ENCODE results near the gene KRT36. TPM values are rescaled to one million over a fixed set of nuclear protein-coding genes. Genes with fewer than 3 reads are reported as not detected.

KRT36 gene
- total and polyA plus RNA-seq, 2 of the 8 experiments (the other 6 are each of a cell fraction or from before 2014, with no cell fraction given), result not detected

GRCh38 chr17:41483991-41484826 lies 5.5 kb downstream of the KRT36 start:
- Histone ChIP-seq H2BK20ac (ENCODE audit: low read length) (no peak overlapping the region), H4K91ac (replicated peaks; ENCODE audit: insufficient read length, low read length) (no peak overlapping the region), H3K79me2 (ENCODE audit: control insufficient read depth in 1 of 2, insufficient read depth in 2 of 2, low read length in 2 of 2) (no peaks in the 10 kb centered on the region), H3K79me1 (ENCODE audit: low read depth, low read length) (no peaks in the 10 kb centered on the region), H3K27me3 (replicated peaks in 1 of 4; ENCODE audit: control insufficient read depth in 3 of 4, extremely low read depth in 1 of 4, insufficient read depth in 3 of 4, low read length in 3 of 4) (peaks cover 0 to 12% (median 6%) of the 10 kb centered on the region in 4 experiments; a peak in 6 of 7 replicates), H3K23ac (ENCODE audit: insufficient read length) (no peak overlapping the region), H3K4ac (replicated peaks; ENCODE audit: insufficient read length, low read depth, low read length) (no peak overlapping the region), H4K20me1 (replicated peaks in 1 of 2; ENCODE audit: control insufficient read depth in 1 of 2, insufficient read depth in 2 of 2, low read length in 2 of 2) (no peaks in the 10 kb centered on the region), H4K5ac (ENCODE audit: insufficient read length, low read depth, low read length) (no peak overlapping the region), H3K4me1 (replicated peaks in 1 of 4; ENCODE audit: control insufficient read depth in 3 of 4, insufficient read depth in 4 of 4, low read length in 3 of 4) (no peaks in the 10 kb centered on the region; a peak in 2 of 7 replicates), H2BK5ac (ENCODE audit: low read depth, low read length) (no peak overlapping the region), H3K27ac (ENCODE audit: low read depth, low read length) (no peak overlapping the region), H2AK5ac (ENCODE audit: low read depth, low read length) (no peak overlapping the region), H3K23me2 (ENCODE audit: low read depth, low read length) (no peaks in the 10 kb centered on the region), H3K9me3 (ENCODE audit: insufficient read depth in 2 of 2, low read depth in 1 of 2, low read length in 1 of 2) (no peaks in the 10 kb centered on the region), H3K4me2 (ENCODE audit: insufficient read depth in 1 of 2, low read depth in 2 of 2, low read length in 2 of 2) (no peak overlapping the region), H3K9ac (replicated peaks in 1 of 4; ENCODE audit: extremely low read depth in 1 of 4, low read depth in 3 of 4, low read length in 3 of 4) (no peak overlapping the region), H3K14ac (ENCODE audit: insufficient read length) (no peak overlapping the region), H4K8ac (ENCODE audit: extremely low read depth, insufficient read depth, low read length) (no peak overlapping the region), H2BK120ac (replicated peaks; ENCODE audit: low read depth, low read length) (no peak overlapping the region), H2BK15ac (ENCODE audit: low read length) (no peak overlapping the region), H3K18ac (ENCODE audit: extremely low read depth, low read length) (no peak overlapping the region), H2AFZ (ENCODE audit: low read length) (no peak overlapping the region), H3K4me3 (ENCODE audit: extremely low read depth in 1 of 4, insufficient read depth in 2 of 4, low read depth in 3 of 4, low read length in 4 of 4) (no peak overlapping the region), H3K56ac (replicated peaks; ENCODE audit: insufficient read length, low read depth, low read length) (no peak overlapping the region), H3K36me3 (ENCODE audit: control insufficient read depth in 2 of 4, insufficient read depth in 4 of 4, low read length in 3 of 4) (no peaks in the 10 kb centered on the region), H2BK12ac (ENCODE audit: low read depth, low read length) (no peak overlapping the region)
- FAIRE-seq (no peak), DNase-seq (ENCODE audit: low read depth in 1 of 2, low spot score in 2 of 2) (no peak)
- WGBS, 2 experiments (ENCODE audit: extremely low coverage in 1 of 2, insufficient coverage in 1 of 2, insufficient read length in 1 of 2, insufficient replicate concordance in 2 of 2, low coverage in 1 of 2, low lambda C conversion rate in 2 of 2, missing lambda C conversion rate in 1 of 2), result 89% methylated on average over 7 of the region's 7 CpGs; no CpG with 5 or more reads in 1 of the 2 experiments
- CTCF ChIA-PET (ENCODE audit: partially characterized antibody), result interaction anchor here (0.6 to 33.9 kb wide), 20 partner anchors 9 to 1121 kb away, joined by 3 to 427 read pairs (median 4); partner anchors contain the start of gene KRT36
- POLR2A ChIA-PET (ENCODE audit: partially characterized antibody), result interaction anchor here (1.8 to 2.0 kb wide), 2 partner anchors 38 to 44 kb away, joined by 4 to 7 read pairs; partner anchors contain the start of gene KRT19
- no peak for TF ChIP-seq TAF1 (IDR thresholded peaks at IDR 0.05; ENCODE audit: low read depth, low read length)
- no peak for TF ChIP-seq EZH2 (IDR thresholded peaks at IDR 0.05; ENCODE audit: low read depth, low read length, severe bottlenecking)
- TF ChIP-seq KDM1A (IDR thresholded peaks at IDR 0.05; ENCODE audit: borderline replicate concordance, low read length), result no peak
